Measurements from ENCODE around the gene MIPOL1. TPM values are rescaled to one million over a fixed set of nuclear protein-coding genes. Genes with fewer than 3 reads are reported as not detected.

The MIPOL1 gene
- total RNA-seq, 1 experiment from 2014 or later: 18.7 TPM

DNA sequence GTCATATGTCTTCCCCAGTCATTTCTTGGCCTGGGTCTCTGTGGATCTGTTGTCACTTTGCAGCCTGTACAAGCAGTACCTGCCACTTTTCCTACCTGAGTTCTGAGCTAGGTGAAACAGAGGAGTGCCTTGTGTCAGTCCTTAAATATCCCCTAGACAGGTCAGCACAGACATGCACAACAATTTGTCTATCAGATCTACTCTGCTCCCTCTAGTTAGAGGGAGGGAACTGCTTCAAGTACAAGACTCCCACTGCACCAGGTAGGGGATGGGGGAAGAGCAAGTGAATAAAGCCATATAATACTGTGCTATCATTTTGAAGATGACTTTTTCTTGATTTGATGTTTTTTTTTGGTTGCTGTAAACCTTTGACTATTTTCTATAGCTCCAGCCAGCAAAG is 39.4 kb downstream of the MIPOL1 start:
- no peaks in the 10 kb centered on the region for H3K9me3 Mint-ChIP-seq (ENCODE audit: unreplicated experiment)
- H3K36me3 Mint-ChIP-seq (ENCODE audit: insufficient read depth, unreplicated experiment): no peaks in the 10 kb centered on the region
- Histone ChIP-seq H3K4me3 (ENCODE audit: low read depth, low read length) (no peak overlapping the region), H3K27me3 (replicated peaks; ENCODE audit: control insufficient read depth, insufficient read depth, low read length) (no peaks in the 10 kb centered on the region), H3K36me3 (ENCODE audit: control insufficient read depth, insufficient read depth, low read length) (no peaks in the 10 kb centered on the region; the same call in 1 of the 2 replicates), H3K9me3 (no peaks in the 10 kb centered on the region), H3K4me1 (no peaks in the 10 kb centered on the region)
- ChIA-PET CTCF (no interaction called here), POLR2A (interaction anchor here (0.6 kb wide), 1 partner anchor 51 kb away, joined by 3 read pairs; no protein-coding TSS in a partner anchor)
- H3K27me3 Mint-ChIP-seq (ENCODE audit: insufficient read depth, unreplicated experiment): no peaks in the 10 kb centered on the region
- TF ChIP-seq, protein P1, sequence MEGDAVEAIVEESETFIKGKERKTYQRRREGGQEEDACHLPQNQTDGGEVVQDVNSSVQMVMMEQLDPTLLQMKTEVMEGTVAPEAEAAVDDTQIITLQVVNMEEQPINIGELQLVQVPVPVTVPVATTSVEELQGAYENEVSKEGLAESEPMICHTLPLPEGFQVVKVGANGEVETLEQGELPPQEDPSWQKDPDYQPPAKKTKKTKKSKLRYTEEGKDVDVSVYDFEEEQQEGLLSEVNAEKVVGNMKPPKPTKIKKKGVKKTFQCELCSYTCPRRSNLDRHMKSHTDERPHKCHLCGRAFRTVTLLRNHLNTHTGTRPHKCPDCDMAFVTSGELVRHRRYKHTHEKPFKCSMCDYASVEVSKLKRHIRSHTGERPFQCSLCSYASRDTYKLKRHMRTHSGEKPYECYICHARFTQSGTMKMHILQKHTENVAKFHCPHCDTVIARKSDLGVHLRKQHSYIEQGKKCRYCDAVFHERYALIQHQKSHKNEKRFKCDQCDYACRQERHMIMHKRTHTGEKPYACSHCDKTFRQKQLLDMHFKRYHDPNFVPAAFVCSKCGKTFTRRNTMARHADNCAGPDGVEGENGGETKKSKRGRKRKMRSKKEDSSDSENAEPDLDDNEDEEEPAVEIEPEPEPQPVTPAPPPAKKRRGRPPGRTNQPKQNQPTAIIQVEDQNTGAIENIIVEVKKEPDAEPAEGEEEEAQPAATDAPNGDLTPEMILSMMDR (IDR thresholded peaks at IDR 0.05; ENCODE audit: insufficient read depth in 1 of 2, low read depth in 1 of 2, low read length in 1 of 2, severe bottlenecking in 1 of 2, unreplicated experiment in 1 of 2): no peak
- intact Hi-C loops (cut with micrococcal nuclease; ENCODE audit: unreplicated experiment): loop anchor here (10.0 kb wide), 1 partner anchor 282 kb away; no protein-coding TSS in a partner anchor
- H3K27ac Mint-ChIP-seq (ENCODE audit: unreplicated experiment): no peak overlapping the region
- no TSS peak for BruUV-seq (replicated peaks)
- no peaks in the 10 kb centered on the region for H3K4me1 Mint-ChIP-seq (ENCODE audit: low read depth, unreplicated experiment)
- DNase-seq: no peak
- no peak overlapping the region for H3K4me3 Mint-ChIP-seq (ENCODE audit: unreplicated experiment)

DNA sequence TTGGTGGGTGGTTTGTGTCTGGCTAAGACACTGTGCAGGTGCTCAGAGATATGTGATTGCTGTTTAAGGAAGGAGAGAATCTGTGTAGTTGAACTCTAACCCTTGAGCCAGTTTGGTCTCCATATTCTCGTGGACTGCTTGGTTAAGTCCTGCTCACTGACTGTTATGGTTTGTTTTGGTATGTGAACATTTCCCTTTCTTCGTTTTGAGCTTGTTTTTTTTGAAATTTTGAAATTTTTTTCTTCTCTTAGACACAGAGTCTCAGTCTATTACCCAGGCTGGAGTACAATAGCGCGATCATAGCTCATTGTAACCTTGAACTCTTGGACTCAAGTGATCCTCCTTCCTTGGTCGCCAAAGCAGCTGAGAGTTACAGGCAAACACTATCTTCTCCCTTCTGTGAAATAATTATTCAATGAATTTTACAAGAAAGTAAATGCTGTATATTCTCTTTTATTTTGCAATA is 40.0 kb downstream of the MIPOL1 start:
- Histone ChIP-seq H3K4me1 (no peaks in the 10 kb centered on the region), H3K9me3 (no peaks in the 10 kb centered on the region), H3K27me3 (replicated peaks; ENCODE audit: control insufficient read depth, insufficient read depth, low read length) (no peaks in the 10 kb centered on the region), H3K36me3 (ENCODE audit: control insufficient read depth, insufficient read depth, low read length) (no peaks in the 10 kb centered on the region; the same call in 1 of the 2 replicates), H3K4me3 (ENCODE audit: low read depth, low read length) (no peak overlapping the region)
- ChIA-PET POLR2A (interaction anchor here (0.6 kb wide), 1 partner anchor 51 kb away, joined by 3 read pairs; no protein-coding TSS in a partner anchor), CTCF (no interaction called here)
- Mint-ChIP-seq H3K36me3 (ENCODE audit: insufficient read depth, unreplicated experiment) (no peaks in the 10 kb centered on the region), H3K4me3 (ENCODE audit: unreplicated experiment) (no peak overlapping the region), H3K9me3 (ENCODE audit: unreplicated experiment) (no peaks in the 10 kb centered on the region), H3K27ac (ENCODE audit: unreplicated experiment) (no peak overlapping the region), H3K4me1 (ENCODE audit: low read depth, unreplicated experiment) (no peaks in the 10 kb centered on the region), H3K27me3 (ENCODE audit: insufficient read depth, unreplicated experiment) (no peaks in the 10 kb centered on the region)
- DNase-seq: no peak
- intact Hi-C loops (cut with micrococcal nuclease; ENCODE audit: unreplicated experiment): loop anchor here (10.0 kb wide), 1 partner anchor 283 kb away; no protein-coding TSS in a partner anchor
- TF ChIP-seq, protein P1 (IDR thresholded peaks at IDR 0.05; ENCODE audit: insufficient read depth in 1 of 2, low read depth in 1 of 2, low read length in 1 of 2, severe bottlenecking in 1 of 2, unreplicated experiment in 1 of 2): no peak
- BruUV-seq (replicated peaks): no TSS peak

DNA sequence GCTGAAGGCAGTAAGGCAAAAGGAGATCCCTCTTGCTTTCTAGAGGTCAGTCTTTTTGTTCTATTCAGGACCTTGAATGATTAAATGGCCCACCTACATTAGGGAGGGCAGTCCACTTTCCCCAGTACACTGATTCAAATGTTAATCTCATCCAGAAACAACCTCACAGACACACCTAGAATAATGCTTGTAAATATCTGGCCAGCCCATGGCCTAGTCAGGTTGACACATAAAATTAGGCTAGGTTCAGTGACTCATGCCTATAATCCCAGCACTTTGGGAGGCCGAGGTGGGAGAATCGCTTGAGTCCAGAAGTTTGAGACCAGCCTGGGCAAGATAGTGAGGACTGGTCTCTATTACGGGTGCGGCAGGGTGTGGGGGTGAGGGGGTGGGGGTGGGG is 43.5 kb downstream of the MIPOL1 start:
- Histone ChIP-seq H3K27me3 (replicated peaks; ENCODE audit: control insufficient read depth, insufficient read depth, low read length) (no peaks in the 10 kb centered on the region), H3K4me3 (ENCODE audit: low read depth, low read length) (no peak overlapping the region), H3K36me3 (ENCODE audit: control insufficient read depth, insufficient read depth, low read length) (no peaks in the 10 kb centered on the region; the same call in 1 of the 2 replicates), H3K4me1 (peaks cover 3% of the 10 kb centered on the region; the same call in 1 of the 2 replicates), H3K9me3 (no peaks in the 10 kb centered on the region)
- H3K4me1 Mint-ChIP-seq (ENCODE audit: low read depth, unreplicated experiment): no peaks in the 10 kb centered on the region
- BruUV-seq (replicated peaks): no TSS peak
- H3K27me3 Mint-ChIP-seq (ENCODE audit: insufficient read depth, unreplicated experiment): no peaks in the 10 kb centered on the region
- intact Hi-C loops (cut with micrococcal nuclease; ENCODE audit: unreplicated experiment): no loop called here
- ChIA-PET POLR2A (no interaction called here), CTCF (interaction anchor here (0.6 kb wide), 1 partner anchor 98 kb away, joined by 3 read pairs; no protein-coding TSS in a partner anchor)
- H3K36me3 Mint-ChIP-seq (ENCODE audit: insufficient read depth, unreplicated experiment): no peaks in the 10 kb centered on the region
- no peaks in the 10 kb centered on the region for H3K9me3 Mint-ChIP-seq (ENCODE audit: unreplicated experiment)
- no peak overlapping the region for H3K27ac Mint-ChIP-seq (ENCODE audit: unreplicated experiment)
- no peak for DNase-seq
- no peak overlapping the region for H3K4me3 Mint-ChIP-seq (ENCODE audit: unreplicated experiment)
- TF ChIP-seq, protein P1 (IDR thresholded peaks at IDR 0.05; ENCODE audit: insufficient read depth in 1 of 2, low read depth in 1 of 2, low read length in 1 of 2, severe bottlenecking in 1 of 2, unreplicated experiment in 1 of 2): no peak
